BE2C (cell line): ENCODE results near the gene ABCG5.
A peak's percentile ranks its signal among the peaks of the same experiment; 100 is the strongest.

ENCODE experiments used
- DNase-seq: peaks from one replicate; pipeline ENCODE4 v3.0.0-alpha.2; 2020
- H3K27me3 ChIP-seq: fragments of 250-450 bp; sonication (Bioruptor Pico); 2 replicates; pipeline ENCODE4 v1.5.1; 2020; ENCODE audit warnings: mild to moderate bottlenecking
- H3K36me3 ChIP-seq: fragments of 250-450 bp; sonication (Bioruptor Pico); 2 replicates; pipeline ENCODE4 v1.5.1; 2020; ENCODE audit warnings: mild to moderate bottlenecking
- H3K4me1 ChIP-seq: fragments of 250-450 bp; sonication (Bioruptor Pico); 2 replicates; pipeline ENCODE4 v1.5.1; 2020
- H3K4me3 ChIP-seq: 2 replicates; pipeline ENCODE4 v1.5.1; 2011; ENCODE audit warnings: low read depth, low read length
- H3K9me3 ChIP-seq: fragments of 250-450 bp; sonication (Bioruptor Pico); 2 replicates; pipeline ENCODE4 v1.5.1; 2020
- TF ChIP-seq, protein P1 (sequence below): IDR thresholded peaks from 2 replicates; pipeline ENCODE4 v1.5.1; 2012; ENCODE audit warnings: mild to moderate bottlenecking, low read depth, low read length

The ABCG5 gene

DNA sequence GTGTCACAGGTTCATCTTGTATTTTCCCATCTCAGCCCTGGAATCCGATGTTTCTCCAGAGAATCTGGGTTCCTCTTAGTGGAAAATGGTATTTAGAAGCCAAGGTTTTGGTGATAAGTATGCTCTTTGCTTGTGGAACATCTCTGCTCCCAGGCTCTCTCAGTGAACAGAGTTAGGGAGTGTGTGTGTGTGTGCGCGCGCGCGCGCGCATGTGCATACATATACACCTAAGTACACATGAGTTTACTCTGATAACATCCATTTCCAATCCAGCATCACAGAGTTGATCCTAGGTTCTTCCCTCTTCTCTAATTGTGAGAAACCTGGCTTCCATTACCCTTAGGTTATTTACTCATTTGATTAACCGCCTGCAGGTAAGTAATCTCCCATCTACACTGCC is 41.8 kb upstream of the ABCG5 start:
- H3K9me3 ChIP-seq: no peaks in the 10 kb centered on the region
- H3K4me1 ChIP-seq: no peaks in the 10 kb centered on the region
- H3K27me3 ChIP-seq: no peaks in the 10 kb centered on the region
- DNase-seq: no peak
- peaks cover 4% of the 10 kb centered on the region for H3K36me3 ChIP-seq
- H3K4me3 ChIP-seq: no peak overlapping the region
- TF ChIP-seq, protein P1, sequence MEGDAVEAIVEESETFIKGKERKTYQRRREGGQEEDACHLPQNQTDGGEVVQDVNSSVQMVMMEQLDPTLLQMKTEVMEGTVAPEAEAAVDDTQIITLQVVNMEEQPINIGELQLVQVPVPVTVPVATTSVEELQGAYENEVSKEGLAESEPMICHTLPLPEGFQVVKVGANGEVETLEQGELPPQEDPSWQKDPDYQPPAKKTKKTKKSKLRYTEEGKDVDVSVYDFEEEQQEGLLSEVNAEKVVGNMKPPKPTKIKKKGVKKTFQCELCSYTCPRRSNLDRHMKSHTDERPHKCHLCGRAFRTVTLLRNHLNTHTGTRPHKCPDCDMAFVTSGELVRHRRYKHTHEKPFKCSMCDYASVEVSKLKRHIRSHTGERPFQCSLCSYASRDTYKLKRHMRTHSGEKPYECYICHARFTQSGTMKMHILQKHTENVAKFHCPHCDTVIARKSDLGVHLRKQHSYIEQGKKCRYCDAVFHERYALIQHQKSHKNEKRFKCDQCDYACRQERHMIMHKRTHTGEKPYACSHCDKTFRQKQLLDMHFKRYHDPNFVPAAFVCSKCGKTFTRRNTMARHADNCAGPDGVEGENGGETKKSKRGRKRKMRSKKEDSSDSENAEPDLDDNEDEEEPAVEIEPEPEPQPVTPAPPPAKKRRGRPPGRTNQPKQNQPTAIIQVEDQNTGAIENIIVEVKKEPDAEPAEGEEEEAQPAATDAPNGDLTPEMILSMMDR: no peak

DNA sequence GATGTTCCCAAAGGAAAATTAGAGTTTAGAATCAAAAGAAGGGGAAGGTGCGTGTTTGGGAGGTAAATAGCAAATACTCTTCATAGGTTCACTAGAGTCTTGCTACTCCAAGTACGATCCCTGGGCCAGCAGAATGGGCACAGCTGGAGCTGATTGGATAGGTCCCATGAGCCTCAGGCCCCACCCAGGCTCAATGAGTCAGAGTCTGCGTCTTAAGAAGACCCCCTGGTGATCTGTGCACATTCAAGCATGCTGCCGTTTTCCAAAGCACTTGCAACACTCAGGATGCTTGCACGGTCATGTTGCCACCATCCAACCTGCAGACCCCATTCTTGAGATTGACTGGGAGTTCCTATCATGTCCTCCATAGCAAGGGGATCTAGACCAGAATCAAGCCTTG is 40.6 kb upstream of the ABCG5 start:
- no peaks in the 10 kb centered on the region for H3K27me3 ChIP-seq
- no peak overlapping the region for H3K4me3 ChIP-seq
- DNase-seq: no peak
- no peaks in the 10 kb centered on the region for H3K4me1 ChIP-seq
- TF ChIP-seq, protein P1: no peak
- H3K36me3 ChIP-seq: no peaks in the 10 kb centered on the region; the same call in 1 of the 2 replicates
- H3K9me3 ChIP-seq: no peaks in the 10 kb centered on the region

DNA sequence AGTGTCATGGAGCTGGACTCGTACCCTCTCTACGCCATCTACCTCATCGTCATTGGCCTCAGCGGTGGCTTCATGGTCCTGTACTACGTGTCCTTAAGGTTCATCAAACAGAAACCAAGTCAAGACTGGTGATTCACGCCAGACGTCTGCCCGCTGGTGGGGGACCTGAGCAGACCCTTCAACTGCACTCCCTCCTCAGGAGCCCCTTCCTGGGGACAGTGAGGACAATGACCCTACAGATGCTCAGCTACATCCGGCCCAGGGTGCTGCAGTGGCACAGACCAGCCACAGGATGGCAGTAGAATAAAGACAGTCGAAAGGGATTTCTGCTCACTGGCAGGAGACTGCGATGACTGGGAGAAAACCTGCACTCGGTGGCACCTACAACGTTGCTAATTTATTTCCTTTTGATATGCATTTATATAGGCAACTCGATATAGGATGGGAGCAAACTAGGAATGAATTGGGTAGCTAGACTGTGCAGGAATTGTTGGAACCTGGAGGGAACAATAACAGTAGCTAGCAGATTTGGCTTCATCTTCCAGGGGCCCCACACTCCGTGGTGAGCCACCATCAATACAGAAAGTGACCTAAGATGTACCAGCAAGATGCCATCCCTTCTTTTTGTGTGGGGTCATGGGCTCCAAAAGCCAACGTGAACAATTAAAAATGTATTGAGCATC is 39.3 kb upstream of the ABCG5 start:
- Histone ChIP-seq H3K4me1 (no peaks in the 10 kb centered on the region), H3K36me3 (no peaks in the 10 kb centered on the region), H3K9me3 (no peaks in the 10 kb centered on the region), H3K4me3 (no peak overlapping the region), H3K27me3 (no peaks in the 10 kb centered on the region)
- DNase-seq: peak; percentile 76
- TF ChIP-seq, protein P1: peak; percentile 99

DNA sequence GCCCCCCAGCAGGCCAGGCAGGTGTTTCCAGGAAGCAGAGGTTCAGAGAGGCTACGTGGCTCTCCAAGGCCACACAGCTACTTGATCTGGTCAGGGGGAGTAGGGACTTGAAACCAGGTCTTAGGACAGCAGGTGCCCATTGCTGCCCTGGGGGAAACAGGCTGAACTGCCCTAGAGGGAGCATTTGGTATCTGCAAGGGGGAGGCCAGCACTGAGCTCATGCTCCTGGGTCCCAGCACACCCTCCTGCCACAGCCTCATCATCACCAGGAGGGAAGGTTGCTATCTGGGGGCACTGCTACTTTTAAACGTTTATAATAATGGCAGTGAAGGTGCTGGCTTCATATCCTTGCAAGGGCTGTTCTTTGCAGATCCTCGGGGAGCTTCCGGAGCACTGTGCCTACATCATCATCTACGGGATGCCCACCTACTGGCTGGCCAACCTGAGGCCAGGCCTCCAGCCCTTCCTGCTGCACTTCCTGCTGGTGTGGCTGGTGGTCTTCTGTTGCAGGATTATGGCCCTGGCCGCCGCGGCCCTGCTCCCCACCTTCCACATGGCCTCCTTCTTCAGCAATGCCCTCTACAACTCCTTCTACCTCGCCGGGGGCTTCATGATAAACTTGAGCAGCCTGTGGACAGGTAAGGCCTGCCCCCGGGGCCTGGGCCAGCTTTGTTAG is 36.3 kb upstream of the ABCG5 start:
- no peaks in the 10 kb centered on the region for H3K4me1 ChIP-seq
- H3K36me3 ChIP-seq: no peaks in the 10 kb centered on the region
- no peak overlapping the region for H3K4me3 ChIP-seq
- DNase-seq: no peak
- TF ChIP-seq, protein P1: no peak
- peaks cover 14% of the 10 kb centered on the region for H3K27me3 ChIP-seq
- H3K9me3 ChIP-seq: no peaks in the 10 kb centered on the region

DNA sequence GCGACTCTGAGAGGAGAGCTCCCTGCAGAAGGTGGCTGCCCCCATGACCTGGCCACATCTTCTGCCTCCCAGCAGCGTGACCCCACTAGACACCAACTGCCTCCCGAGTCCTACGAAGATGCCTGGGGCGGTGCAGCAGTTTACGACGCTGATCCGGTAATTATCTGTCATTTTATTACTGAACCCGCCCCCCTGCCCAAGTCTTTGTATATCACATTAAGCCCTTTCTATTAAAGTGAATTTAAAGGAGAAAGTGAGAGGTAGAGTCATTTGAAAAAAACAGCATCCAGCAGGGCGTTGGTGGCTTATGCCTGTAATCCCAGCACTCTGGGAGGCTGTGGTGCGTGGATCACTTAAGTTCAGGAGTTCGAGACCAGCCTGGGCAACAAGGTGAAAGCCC is 33.5 kb upstream of the ABCG5 start:
- no peaks in the 10 kb centered on the region for H3K36me3 ChIP-seq
- no peak for DNase-seq
- no peaks in the 10 kb centered on the region for H3K9me3 ChIP-seq
- no peak overlapping the region for H3K4me3 ChIP-seq
- TF ChIP-seq, protein P1: no peak
- no peaks in the 10 kb centered on the region for H3K4me1 ChIP-seq
- H3K27me3 ChIP-seq: peaks cover 23% of the 10 kb centered on the region

DNA sequence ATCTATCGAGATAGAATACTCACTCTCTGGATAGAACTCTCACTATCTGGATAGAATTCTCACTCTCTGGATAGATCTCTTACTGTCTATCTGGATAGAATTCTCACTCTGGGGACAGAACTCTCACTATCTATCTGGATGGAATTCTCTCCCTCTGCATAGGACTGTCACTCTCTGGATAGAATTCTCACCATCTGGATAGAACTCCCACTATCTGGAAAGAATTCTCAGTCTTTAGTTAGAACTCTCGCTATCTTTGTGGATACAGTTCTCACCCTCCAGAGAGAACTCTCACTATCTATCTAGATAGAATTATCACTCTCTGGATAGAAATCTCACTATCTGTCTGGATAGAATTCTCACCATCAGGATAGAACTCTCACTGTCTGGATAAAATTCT is 16.7 kb upstream of the ABCG5 start:
- TF ChIP-seq, protein P1: no peak
- Histone ChIP-seq H3K36me3 (no peaks in the 10 kb centered on the region), H3K27me3 (peaks cover 19% of the 10 kb centered on the region), H3K9me3 (no peaks in the 10 kb centered on the region), H3K4me1 (no peaks in the 10 kb centered on the region), H3K4me3 (no peak overlapping the region)
- DNase-seq: no peak
